HepG2 (cell line): ENCODE measurements around the gene SLC29A1. TPM values are rescaled to one million over a fixed set of nuclear protein-coding genes. Genes with fewer than 3 reads are reported as not detected.

ENCODE experiments used
- ATF4 ChIP-seq, 2 experiments: fragments of 450-650 bp in 1 of 2; sonication (generic) in 1 of 2; formaldehyde crosslinking; IDR thresholded peaks; 2 replicates each; pipeline versions ENCODE4 v1.5.0 to v1.8.0; 2020 to 2022; ENCODE audit warnings: mild to moderate bottlenecking in 1 of 2, missing genetic modification reagents in 1 of 2
- DZIP1 ChIP-seq: sonication (generic); formaldehyde crosslinking; IDR thresholded peaks from 2 replicates; pipeline ENCODE4 v1.5.0; 2020; ENCODE audit warnings: mild to moderate bottlenecking, missing genetic modification reagents
- ERF ChIP-seq: IDR thresholded peaks from 2 replicates; pipeline ENCODE4 v1.6.1; 2018; ENCODE audit warnings: missing biosample characterization, missing genetic modification reagents
- HNRNPL ChIP-seq: fragments of 200-400 bp; formaldehyde crosslinking; IDR thresholded peaks from 2 replicates; pipeline ENCODE4 v1.6.1; 2017; ENCODE audit warnings: mild to moderate bottlenecking, low read depth, low read length
- HOXA7 ChIP-seq: sonication (generic); formaldehyde crosslinking; IDR thresholded peaks from 2 replicates; pipeline ENCODE4 v1.8.1; 2022; ENCODE audit warnings: mild to moderate bottlenecking, missing genetic modification reagents, moderate library complexity
- KDM3A ChIP-seq: IDR thresholded peaks from 2 replicates; pipeline ENCODE4 v1.6.1; 2018; ENCODE audit warnings: low read depth, missing compliant biosample characterization
- KDM6A ChIP-seq: IDR thresholded peaks from 2 replicates; pipeline ENCODE4 v1.6.1; 2016; ENCODE audit warnings: low read depth
- LCORL ChIP-seq, 2 experiments: fragments of 450-650 bp in 1 of 2; sonication (generic) in 1 of 2; formaldehyde crosslinking in 1 of 2; IDR thresholded peaks; 2 replicates each; pipeline versions ENCODE4 v1.5.0 to v1.6.1; 2017 to 2020; ENCODE audit warnings: antibody characterized with exemption in 1 of 2, missing genetic modification reagents in 1 of 2
- MYPOP ChIP-seq: sonication (generic); formaldehyde crosslinking; IDR thresholded peaks from 2 replicates; pipeline ENCODE4 v1.8.1; 2023; ENCODE audit warnings: mild to moderate bottlenecking, moderate library complexity, missing genetic modification reagents
- MZF1 ChIP-seq: sonication (generic); formaldehyde crosslinking; IDR thresholded peaks from 2 replicates; pipeline ENCODE4 v1.8.1; 2023; ENCODE audit warnings: mild to moderate bottlenecking, missing genetic modification reagents, borderline replicate concordance
- RFXAP ChIP-seq: sonication (generic); formaldehyde crosslinking; IDR thresholded peaks from 2 replicates; pipeline ENCODE4 v1.4.0; 2020; ENCODE audit warnings: missing genetic modification reagents, borderline replicate concordance
- SALL1 ChIP-seq: sonication (generic); formaldehyde crosslinking; IDR thresholded peaks from 2 replicates; pipeline ENCODE4 v1.8.0; 2022; ENCODE audit warnings: mild to moderate bottlenecking, missing genetic modification reagents
- SMYD3 ChIP-seq: sonication (generic); formaldehyde crosslinking; IDR thresholded peaks from 2 replicates; pipeline ENCODE4 v1.8.1; 2023; ENCODE audit warnings: mild to moderate bottlenecking, missing genetic modification reagents
- TFDP2 ChIP-seq: sonication (generic); formaldehyde crosslinking; IDR thresholded peaks from 2 replicates; pipeline ENCODE4 v1.4.0; 2020; ENCODE audit warnings: missing genetic modification reagents
- THYN1 ChIP-seq: sonication (generic); formaldehyde crosslinking; IDR thresholded peaks from 2 replicates; pipeline ENCODE4 v1.8.1; 2023; ENCODE audit warnings: low read depth, mild to moderate bottlenecking, moderate library complexity, missing genetic modification reagents, borderline replicate concordance
- ZEB1 ChIP-seq: IDR thresholded peaks from 2 replicates; pipeline ENCODE4 v1.6.1; 2012; ENCODE audit warnings: mild to moderate bottlenecking, low read depth, inconsistent platforms; ENCODE audit not compliant: insufficient replicate concordance
- ZFP90 ChIP-seq: sonication (generic); formaldehyde crosslinking; IDR thresholded peaks from 2 replicates; pipeline ENCODE4 v1.8.0; 2022; ENCODE audit warnings: missing genetic modification reagents, mild to moderate bottlenecking, inconsistent platforms, borderline replicate concordance
- ZKSCAN8 ChIP-seq: IDR thresholded peaks from 2 replicates; pipeline ENCODE4 v1.6.1; 2016; ENCODE audit warnings: borderline replicate concordance, missing genetic modification reagents, missing compliant biosample characterization
- ZMYM3 ChIP-seq: sonication (generic); formaldehyde crosslinking; IDR thresholded peaks from 2 replicates; pipeline ENCODE4 v1.5.1; 2020; ENCODE audit warnings: mild to moderate bottlenecking, missing genetic modification reagents
- ZNF431 ChIP-seq: sonication (generic); formaldehyde crosslinking; IDR thresholded peaks from 2 replicates; pipeline ENCODE4 v1.9.0; 2022; ENCODE audit warnings: missing genetic modification reagents, low read depth, mild to moderate bottlenecking, borderline replicate concordance
- ZNF891 ChIP-seq: sonication (generic); formaldehyde crosslinking; IDR thresholded peaks from 2 replicates; pipeline ENCODE4 v1.5.0; 2020; ENCODE audit warnings: mild to moderate bottlenecking, missing genetic modification reagents
- polyA plus RNA-seq, 8 experiments: library from polyadenylated mRNA; depleted of rRNA in 3 of 8; stranded (reverse) in 7 of 8; unstranded in 1 of 8; fragments of >200 nt; fragmentation: Illumina TruSeq in 4 of 8; extraction: Trizol in 4 of 8; gene quantifications; 2 replicates each; pipeline versions ENCODE4 v1.2.1 to v1.2.3, GENCODE V29; 2011 to 2016; ENCODE audit warnings: low read depth in 4 of 8, missing spikeins in 1 of 8, mixed read lengths in 1 of 8; ENCODE audit not compliant: insufficient read depth in 1 of 8
- total RNA-seq, 5 experiments: library from RNA; depleted of rRNA; stranded (reverse); fragments of >200 nt; fragmentation: Illumina TruSeq; extraction: Trizol; gene quantifications; 2 replicates each; pipeline ENCODE4 v1.2.3, GENCODE V29; 2016; ENCODE audit warnings: low read depth in 1 of 5

Gene SLC29A1
- total and polyA plus RNA-seq, 2 of the 13 experiments (the other 11 are each of a cell fraction or from before 2014, with no cell fraction given), result 43.2 to 106 TPM

- 0 out of 2 replicates have a peak, but pooled peaks have one; percentile 20 for TF ChIP-seq MYPOP (CRISPR knock-in tag)
- no peak for TF ChIP-seq ZEB1
- no peak; the same call in 1 of the 2 replicates for TF ChIP-seq SMYD3
- TF ChIP-seq ERF (CRISPR knock-in tag), result peak; percentile 72; the same call in 1 of the 2 replicates
- TF ChIP-seq ZKSCAN8 (CRISPR knock-in tag), result no peak
- no peak for TF ChIP-seq MZF1 (CRISPR knock-in tag)
- TF ChIP-seq ATF4 (CRISPR knock-in tag; IDR thresholded peaks at IDR 0.05), result no peak
- TF ChIP-seq ZNF891 (CRISPR knock-in tag), result peak; percentile 88
- 0 out of 2 replicates have a peak, but pooled peaks have one; percentile 50 for TF ChIP-seq TFDP2 (CRISPR knock-in tag)
- no peak for TF ChIP-seq HOXA7 (CRISPR knock-in tag)
- no peak for TF ChIP-seq THYN1 (CRISPR knock-in tag)
- 0 out of 2 replicates have a peak, but pooled peaks have one; percentile 20 for TF ChIP-seq KDM3A (CRISPR knock-in tag)
- TF ChIP-seq HNRNPL, result peak; percentile 84; the same call in 1 of the 2 replicates
- no peak for TF ChIP-seq ZNF431 (CRISPR knock-in tag)
- peak; percentile 39; the same call in 1 of the 2 replicates for TF ChIP-seq SALL1 (CRISPR knock-in tag)
- no peak for TF ChIP-seq KDM6A (CRISPR knock-in tag)
- TF ChIP-seq LCORL (IDR thresholded peaks at IDR 0.05), result no peak
- peak; percentile 46; the same call in 1 of the 2 replicates for TF ChIP-seq LCORL (CRISPR knock-in tag; IDR thresholded peaks at IDR 0.05)
- 0 out of 2 replicates have a peak, but pooled peaks have one; percentile 53 for TF ChIP-seq RFXAP
- 0 out of 2 replicates have a peak, but pooled peaks have one; percentile 13 for TF ChIP-seq ZMYM3 (CRISPR knock-in tag)
- TF ChIP-seq ZFP90 (CRISPR knock-in tag), result peak; percentile 28; the same call in 1 of the 2 replicates
- TF ChIP-seq DZIP1 (CRISPR knock-in tag), result peak; percentile 90; the same call in 1 of the 2 replicates
Observed at GRCh38 chr6:44217332-44218143, 5.9 kb upstream of the SLC29A1 start (continued).
